ENCODE measurements around the gene FAAH.
A peak's percentile ranks its signal among the peaks of the same experiment; 100 is the strongest.

Gene FAAH

DNA sequence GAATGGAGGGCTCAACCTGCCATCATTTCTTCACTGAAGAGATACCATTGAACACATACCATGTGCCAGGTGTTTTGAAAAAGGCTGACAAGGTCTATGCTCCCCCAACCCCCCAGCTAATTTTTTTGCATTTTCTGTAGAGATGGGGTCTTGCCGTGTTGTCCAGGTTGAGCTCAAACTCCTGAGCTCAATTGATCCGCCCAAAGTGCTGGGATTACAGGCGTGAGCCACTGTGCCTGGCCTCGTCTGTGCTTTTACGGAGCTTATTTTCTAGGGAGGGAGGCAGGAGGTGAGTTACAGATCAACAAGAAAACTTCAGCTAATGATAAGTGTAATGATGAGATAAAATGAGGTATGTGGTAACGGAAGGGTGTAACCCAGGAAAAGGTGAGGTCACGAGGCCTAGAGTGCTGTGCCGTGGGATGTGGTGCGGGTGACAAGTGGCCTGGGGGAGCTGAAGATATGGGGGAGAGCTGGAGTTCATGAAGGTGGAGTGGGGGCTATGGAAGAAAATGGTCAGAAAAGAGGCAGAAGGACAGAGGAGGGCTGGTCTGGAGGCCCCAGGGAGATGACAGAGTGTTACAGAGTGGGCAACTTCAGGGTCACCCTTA, 28.2 kb downstream of the FAAH start:
- DNase-seq (ENCODE audit: low read depth) = no peak

DNA sequence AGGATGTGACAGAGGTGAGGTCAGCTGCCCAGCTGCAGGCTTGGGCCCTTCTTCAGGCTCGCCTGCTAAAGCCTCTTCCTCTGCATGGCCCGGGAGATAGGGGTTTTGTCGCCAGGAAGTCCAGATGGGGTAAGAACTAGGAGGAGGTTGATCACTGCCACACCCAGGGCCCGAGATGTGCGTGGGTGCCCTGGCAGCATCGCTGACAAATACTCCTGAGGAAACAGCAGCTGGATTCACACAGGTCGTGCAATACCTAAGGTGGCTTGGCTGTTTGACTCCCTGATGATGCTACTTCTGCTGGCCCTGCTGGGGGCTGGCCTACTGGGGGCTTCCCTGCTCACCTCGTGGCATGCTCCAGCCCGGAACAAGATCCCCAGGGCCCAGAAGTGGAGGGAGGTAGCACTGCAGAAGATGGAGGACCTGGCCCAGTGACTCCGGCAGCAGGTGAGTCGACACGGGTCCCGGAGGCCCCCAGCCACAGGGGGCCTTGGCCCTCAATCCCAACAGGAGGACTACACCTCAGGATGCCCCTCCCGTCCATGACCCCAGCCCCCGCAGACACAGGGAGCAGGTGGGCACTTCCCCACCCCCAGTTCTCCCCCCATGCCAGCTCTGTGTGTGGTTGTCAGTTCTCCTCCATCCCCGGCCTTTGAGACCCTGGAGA, 29.6 kb downstream of the FAAH start:
- no peak for DNase-seq (ENCODE audit: low read depth)

DNA sequence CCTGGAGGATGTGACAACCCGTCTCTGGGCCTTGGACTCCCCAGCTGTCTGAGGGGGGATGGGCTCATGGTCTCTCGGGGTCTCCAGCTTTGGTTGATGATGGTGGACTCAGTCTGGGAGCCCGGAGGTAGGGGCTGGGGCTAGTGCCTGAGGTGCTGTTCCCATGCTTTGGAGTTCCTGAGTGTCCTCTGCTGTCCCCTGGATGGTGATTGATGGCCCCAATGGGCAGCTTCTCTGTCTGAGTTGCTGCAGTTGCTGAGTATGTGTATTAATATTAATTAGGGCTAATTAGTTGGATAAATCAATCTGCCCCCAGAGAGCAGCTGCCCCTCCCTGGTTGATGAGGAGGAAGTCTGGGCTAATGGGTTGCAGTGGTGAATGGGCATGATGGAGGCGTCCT, 30.6 kb downstream of the FAAH start:
- DNase-seq (ENCODE audit: low read depth) = no peak

DNA sequence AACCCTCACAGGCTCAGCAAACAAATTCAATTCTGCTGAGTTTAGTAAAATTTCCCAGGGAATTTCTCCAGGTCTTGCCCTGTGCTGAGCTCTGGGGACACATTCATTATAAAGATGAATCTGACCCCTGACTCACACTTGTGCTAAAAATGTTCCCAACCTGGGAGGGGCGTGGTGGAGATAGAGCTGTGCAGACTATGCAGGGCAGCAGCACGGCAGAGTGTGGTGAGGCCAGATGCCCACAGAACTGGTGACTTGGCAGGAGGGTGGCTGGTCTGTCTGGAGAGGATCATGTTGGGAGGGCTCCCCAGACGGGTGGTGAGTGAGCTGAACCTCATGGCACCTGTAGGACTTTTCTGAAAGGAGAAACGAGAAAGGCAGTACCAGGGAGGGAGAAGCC, 31.6 kb downstream of the FAAH start:
- no peak for DNase-seq (ENCODE audit: low read depth)

DNA sequence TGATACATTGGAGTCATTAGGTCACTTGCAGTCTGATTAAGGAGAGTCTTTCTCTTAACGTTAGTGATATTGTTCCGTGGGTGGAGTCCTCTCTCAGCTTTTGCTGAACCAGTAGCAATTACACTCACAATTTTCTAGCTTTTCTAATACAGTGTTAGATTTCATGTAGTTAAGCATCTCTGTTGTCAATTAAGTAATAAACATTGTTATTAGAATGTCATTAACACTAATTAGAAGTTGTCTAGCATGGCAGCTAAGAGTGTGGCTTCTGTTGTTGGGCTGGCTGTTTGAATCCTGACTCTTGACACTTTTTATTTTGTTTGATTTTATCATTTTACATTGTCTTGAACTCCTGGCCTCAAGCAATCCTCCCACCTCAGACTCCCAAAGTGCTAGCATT, 33.4 kb downstream of the FAAH start:
- DNase-seq (ENCODE audit: low read depth) = no peak

DNA sequence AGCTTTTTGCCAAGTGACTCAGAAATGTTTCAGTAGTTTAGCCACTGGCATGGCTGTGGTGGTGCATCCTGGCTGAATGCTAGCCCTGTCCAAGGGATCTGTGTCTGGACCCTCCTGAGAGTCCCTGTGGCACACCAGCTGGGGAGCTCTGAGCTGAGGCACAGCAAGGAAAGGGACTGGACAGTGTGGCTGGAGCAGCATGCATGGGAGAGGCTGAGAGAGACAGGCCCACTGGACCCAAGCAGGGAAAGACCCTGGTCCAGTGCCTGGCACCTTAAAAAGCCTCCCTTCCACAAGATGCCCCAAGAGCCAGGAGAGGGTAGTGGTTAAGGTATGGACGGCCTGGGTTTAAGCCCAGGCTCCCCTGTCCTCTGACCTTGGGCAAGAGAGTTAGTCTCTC, 35.3 kb downstream of the FAAH start:
- no peak for DNase-seq (ENCODE audit: low read depth)

DNA sequence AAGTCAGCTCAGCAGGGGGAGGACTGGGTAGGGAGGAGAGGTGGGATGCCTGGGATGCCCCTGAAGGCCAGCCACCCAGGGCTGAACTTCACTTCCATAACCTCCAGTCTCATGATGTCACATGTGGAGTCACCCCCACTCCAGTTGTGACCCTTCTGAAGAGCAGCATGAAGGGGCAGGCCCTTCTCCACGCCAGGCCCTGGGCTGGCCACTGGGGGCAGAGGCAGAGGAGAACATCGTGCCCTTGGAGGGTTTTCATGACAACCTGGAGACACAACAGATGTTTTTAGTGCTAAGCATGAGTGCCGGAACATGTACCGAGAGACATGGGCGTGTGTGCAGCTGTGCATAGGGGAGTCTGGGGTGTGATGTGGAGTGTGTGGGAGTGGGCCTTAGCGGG, 37.6 kb downstream of the FAAH start:
- DNase-seq (ENCODE audit: low read depth) = no peak

DNA sequence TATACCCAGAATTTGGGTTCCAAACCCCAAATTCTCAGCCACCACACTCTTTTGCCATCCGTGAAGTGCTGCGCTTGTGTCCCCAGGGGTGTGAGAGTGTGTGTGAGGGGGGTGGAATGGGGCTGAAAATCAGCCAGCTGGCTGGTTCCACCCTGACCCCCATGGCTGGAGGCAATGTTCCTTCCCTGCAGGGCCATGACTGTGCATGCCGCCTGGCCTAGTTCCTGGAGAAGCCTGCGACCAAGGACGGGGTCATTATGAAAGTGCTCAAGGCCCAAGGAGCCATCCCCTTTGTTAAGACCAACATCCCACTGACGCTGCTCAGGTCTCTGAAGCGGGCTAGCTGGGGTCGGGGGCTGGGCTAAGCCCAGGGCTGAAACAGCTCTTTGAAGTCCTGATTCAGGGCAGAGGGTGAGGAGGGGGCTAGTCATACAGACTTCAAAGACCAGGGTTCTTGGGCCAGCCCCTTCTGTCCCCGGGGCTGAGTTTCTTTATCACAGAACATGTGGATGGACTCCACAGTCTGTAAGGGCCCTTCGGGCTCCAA, 38.7 kb downstream of the FAAH start:
- DNase-seq (ENCODE audit: low read depth) = no peak

DNA sequence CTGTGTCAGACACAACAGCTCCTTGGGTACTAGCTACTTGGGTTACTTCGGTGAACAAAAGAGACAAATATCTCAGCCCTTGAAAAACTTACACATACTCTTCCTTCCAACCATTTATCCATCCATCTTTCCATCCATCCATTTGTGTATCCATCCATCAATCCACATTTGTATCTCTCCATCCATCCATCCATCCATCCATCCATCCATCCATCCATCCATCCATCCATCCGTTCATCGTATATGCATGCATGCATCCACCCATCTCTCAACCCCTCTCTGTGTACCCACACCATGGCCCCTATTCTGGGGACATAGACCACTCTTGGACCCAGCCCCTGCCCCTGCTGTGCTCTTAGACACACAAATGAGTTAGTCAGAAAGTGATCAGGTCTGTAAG, 40.2 kb downstream of the FAAH start:
- DNase-seq (ENCODE audit: low read depth) = no peak

DNA sequence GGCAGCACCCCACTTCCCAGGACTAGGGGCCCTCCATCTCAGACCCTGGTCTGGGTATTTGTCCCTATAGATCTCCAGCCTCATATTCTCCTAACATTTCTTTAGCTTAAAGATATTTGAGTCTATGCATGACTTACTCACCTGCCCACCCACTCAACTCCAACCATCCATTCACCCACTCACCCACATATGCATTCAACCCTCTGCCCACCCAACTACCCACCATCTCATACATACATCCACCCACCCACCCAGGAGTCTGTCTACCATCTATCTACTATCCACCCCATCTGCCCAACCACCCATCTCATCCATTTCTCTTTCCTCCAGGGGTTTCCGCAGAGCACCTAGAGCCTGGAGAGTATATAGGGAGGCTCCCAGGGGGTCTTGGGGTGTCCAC, 42.7 kb downstream of the FAAH start:
- DNase-seq (ENCODE audit: low read depth) = no peak

DNA sequence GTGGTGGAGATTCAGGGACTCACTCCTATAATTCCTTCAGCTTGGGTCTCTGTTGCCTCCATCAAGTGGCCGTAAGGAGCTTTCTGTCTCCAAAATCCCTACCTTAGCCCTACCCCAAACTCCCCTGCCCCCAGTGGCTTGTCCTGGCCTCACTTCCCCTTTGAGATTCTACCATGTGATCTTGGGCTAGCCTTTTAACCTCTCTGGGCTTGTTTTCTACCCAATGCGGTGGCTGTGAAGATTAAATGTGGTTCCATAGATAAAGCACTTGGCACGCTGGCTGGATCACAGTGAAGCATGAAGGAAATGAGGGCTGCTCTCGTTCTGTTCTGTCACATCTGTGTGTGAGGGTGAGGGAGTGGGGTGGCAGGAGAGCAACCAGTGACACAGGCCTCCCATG, 43.6 kb downstream of the FAAH start:
- DNase-seq (ENCODE audit: low read depth) = no peak

DNA sequence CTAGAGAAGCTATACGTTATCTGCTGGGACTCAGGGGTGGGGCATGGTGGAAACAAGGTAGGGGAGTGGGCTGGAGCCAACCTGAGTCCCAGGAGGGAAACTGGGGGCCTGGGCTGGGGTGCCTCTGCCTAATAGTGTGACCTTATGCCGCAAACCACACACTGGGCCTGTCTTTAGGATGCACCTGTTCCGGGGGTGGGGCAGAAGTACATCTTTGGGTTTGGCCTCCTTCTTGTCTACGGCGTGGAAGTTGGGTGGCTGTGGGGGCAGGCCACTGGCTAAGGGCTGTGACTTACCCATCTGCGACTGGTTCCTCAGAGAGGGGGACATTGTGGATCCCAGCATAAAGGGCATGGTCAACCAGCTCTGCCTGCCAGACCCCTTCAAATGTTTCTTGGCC, 44.2 kb downstream of the FAAH start:
- no peak for DNase-seq (ENCODE audit: low read depth)

DNA sequence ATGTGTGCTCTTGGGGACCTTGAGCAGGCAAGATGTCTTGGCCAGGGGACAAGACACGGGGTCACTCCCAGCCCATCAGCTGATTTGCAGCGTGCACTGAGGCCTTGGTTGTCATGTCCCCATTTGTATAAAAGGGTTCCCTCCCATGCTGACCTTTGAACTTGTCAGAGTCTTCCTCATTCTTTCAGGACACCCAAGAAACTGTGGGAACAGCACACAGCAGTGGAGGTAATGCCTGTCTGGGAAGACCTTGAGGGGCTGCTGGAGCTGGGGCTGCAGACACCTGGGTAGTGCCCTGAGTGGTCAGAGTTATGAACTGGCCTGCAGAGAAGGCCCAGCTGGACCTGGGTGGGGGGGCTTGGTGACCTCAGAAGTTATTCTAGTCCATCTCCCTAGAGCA, 46.4 kb downstream of the FAAH start:
- no peak for DNase-seq (ENCODE audit: low read depth)

DNA sequence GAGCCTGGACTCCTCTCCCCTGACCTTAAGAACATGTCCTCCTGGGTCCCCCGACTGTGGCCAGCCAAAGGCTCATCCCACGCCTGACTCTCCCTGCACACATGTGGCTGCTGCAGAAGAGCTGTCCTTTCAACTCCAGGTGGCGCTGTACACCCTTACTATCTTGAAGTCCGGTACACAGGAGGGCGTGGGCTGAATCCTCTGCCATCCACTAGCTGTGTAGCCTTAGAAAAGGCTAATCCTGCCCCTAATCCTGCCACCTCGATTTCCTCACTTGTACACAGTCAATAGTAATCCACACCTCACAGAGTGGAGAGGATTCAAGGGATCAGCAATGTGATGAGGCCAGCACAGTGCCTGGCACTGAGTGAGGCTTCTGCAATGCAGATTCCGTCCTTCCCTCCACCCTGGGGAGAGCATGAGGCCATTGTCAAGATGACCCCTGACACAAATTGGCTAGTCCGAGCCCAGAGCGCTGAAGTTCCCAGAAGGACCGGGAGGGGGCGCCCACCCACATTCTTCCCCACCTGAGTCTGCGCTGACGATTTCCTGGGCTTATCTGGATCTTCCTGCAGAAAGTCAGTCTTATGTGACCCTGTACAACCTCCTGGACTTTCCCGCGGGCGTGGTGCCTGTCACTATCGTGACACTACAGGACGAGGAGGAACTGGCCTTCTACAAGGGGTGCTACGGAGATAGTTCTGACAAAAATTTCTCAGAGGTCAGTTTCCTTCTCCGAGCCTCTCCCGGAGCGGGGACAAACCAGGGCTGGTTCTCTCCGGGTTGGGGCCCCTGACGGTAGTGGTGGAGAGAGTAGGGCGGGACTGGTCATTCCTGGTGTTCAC, 48.4 kb downstream of the FAAH start:
- peak; percentile 51 for DNase-seq (ENCODE audit: low read depth)

DNA sequence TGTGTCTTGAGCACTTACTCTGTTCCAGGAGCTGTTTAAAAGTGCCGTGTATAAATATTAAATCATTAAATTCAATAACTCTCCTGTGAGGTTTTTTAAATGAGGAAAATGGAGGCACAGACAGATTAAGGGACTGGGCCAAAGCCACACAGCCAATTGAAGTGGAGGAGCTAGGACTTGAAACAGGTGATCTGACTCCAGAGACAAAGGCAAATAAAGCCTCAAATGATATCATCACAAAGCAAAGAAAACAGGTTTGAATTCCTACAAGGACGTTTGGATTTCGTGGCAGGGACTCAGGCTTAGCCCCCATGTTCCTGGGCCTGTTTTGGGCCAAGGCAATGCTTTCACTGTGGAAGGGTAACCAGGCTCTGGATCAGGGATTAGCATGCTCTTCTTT, 50.3 kb downstream of the FAAH start:
- no peak for DNase-seq (ENCODE audit: low read depth)

DNA sequence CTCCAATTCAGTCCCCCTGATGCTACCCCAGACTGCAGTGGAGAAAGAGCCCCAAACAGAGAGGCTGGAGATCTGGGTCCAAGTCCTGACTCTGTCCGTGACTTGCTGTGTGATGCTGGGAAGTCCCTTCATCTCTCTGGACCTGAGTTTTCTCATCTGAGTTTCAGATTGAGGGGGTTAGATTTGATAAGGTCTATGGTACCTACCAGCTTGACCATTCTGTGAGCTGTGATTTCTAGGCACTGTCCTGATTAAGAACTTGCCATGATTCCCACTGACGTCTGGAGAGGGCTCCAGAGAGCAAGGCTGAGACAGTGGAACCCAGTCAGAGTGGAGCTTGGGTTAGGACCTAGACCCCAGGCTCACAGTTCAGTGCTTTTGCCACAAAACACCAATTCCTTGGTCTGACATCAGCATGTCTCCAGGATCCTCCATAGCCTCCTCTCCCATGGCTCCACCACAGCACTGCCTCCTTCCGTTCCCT, 51.7 kb downstream of the FAAH start:
- DNase-seq (ENCODE audit: low read depth) = no peak

DNA sequence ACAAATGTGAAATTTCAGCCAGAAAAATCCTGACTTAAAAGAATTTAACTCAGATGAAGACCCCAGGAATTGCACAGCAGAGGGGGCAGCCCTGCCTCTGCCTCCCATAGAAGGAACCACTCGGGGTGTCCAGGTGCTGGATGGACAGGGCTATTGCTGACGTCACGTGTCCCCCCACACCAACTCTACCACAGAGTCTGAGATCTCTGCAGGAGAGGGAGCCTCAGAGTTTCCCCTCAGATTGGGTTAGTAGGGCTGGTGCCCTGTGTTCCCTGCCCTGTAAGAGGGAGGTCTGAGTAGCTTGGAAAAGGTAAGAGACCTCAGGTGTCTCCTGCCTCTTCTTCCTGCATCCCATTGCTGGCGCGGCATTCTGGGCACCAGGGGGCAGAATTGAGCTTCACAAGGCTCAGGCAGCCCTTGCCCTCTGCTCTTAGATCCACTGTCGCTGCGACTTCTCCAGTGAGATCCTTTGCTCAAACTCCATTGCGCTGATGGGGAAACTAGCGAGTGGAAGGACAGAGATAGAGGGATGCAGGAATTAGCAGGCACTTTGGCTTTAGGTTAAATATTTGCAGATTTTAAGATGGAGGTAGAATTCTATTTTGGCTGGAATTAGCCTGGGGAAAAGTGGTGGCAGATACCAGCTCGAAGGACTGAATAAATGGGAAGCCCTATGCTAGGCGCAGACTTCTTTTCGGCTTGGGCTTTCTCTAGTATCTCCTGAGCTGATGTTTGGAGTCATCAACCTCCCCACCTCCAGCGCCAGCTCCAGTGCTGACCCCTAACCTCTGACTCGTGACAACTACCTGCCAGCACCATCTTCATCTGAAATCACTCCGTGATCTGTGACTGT, 52.8 kb downstream of the FAAH start:
- peak; percentile 56 for DNase-seq (ENCODE audit: low read depth)

DNA sequence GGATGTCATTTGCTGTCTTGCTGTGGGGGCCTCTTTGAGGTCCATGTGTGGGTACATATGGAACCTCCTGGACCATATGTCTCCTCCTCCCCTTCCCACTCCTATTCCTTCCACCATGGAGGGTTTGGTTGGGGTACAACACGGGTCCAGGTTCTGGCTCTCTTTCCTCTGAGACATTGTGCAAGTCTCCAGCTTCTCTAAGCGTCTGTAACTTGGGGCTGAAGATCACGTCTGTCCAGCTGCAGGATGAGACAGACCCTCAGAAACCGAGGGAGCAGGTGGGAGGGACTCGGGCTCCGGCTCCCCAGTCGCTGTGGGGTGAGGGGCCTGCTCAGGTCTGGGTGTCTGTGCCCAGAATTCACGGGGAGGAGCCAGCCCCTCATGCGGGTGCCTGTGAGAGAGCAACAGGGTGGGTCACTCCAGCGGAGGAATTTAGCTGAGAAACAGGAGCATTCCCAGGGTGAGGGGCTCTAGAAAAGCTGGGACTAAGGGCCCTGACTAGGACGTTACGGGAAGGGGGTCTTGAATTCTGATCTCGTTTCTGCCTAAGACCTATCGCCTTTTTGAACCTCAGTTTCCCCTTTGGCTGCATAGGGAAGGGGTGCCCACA, 53.5 kb downstream of the FAAH start:
- no peak for DNase-seq (ENCODE audit: low read depth)

DNA sequence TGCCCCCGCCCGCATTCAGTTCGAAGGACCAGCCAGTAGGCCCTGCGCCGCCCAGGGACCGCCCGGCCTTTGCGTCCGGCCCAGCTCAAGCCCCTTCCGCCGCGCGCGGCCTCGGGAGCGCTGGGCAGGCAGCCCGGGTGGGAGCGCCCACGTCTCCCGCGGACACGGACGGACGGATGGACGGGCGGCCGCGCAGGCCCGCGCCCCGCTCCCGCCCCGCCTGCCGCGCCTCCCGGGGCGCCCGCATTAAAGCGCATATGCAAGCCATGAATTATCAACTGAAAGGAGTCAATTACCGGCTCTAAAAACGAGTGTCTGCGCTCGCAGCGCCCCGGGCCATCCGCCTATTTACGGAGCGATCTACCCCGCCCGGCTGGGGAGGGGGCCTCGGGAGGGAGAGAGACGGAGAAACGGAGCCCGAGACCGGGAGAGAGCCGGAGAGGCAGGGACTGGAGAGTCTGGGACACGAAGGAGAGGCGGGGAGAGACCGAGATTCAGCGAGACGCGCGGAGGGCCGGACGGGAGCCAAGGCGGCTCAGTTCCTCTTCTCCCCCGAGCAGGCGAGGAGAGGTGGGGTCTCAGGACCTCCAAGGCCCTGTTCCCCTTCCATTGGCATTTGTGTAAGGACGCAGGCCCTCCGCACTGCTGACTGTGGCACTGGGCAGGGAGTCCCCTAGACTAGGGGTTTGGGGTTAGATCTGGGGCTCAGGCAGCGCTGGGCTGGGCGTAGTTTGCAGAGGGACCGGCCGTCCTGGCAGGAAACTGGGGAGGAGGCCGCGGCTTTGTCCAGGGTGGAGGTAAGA, 54.2 kb downstream of the FAAH start:
- DNase-seq (ENCODE audit: low read depth) = no peak
